NCI-H1930 (cell line): ENCODE results near the gene SLC9A6.
"Not testable (repeated sequence)": the region's sequence is repeated elsewhere in the genome, so short reads cannot be mapped to it uniquely, and the experiment has no call there.

Experiments used
- DNase-seq, 2 experiments: peaks; one replicate each; lab custom pipeline; 2025; lab: John Stamatoyannopoulos, UW

The SLC9A6 gene

GRCh38 chrX:136063340-136064079 lies 78.3 kb downstream of the SLC9A6 start:
- DNase-seq, result no peak

GRCh38 chrX:136064661-136065043 lies 79.4 kb downstream of the SLC9A6 start:
- no peak for DNase-seq

GRCh38 chrX:136065044-136065671 lies 79.9 kb downstream of the SLC9A6 start:
- DNase-seq, result no peak

GRCh38 chrX:136067097-136067496 lies 81.9 kb downstream of the SLC9A6 start:
- DNase-seq, result no peak

- no peak for DNase-seq
Observed at GRCh38 chrX:136067966-136068365, 82.7 kb downstream of the SLC9A6 start.

- DNase-seq, result no peak
Observed at GRCh38 chrX:136076942-136077341, 91.7 kb downstream of the SLC9A6 start.

- no peak for DNase-seq
Observed at GRCh38 chrX:136080766-136081165, 95.5 kb downstream of the SLC9A6 start.

GRCh38 chrX:136086521-136086920 lies 101.3 kb downstream of the SLC9A6 start:
- DNase-seq, result no peak

GRCh38 chrX:136091898-136092297 lies 106.7 kb downstream of the SLC9A6 start:
- DNase-seq, result not testable (repeated sequence)

- no peak for DNase-seq
Observed at GRCh38 chrX:136094962-136095361, 109.7 kb downstream of the SLC9A6 start.
